Activated CD8-positive, alpha-beta memory T cell treated with anti-CD3 and anti-CD28 coated beads for 4 hours (primary cell): ENCODE measurements around the gene HNRNPD.
"Not testable (repeated sequence)": the region's sequence is repeated elsewhere in the genome, so short reads cannot be mapped to it uniquely, and the experiment has no call there.

Experiments used
- DNase-seq, 2 donors: peaks; one replicate each; pipeline ENCODE4 v3.0.0-alpha.2; 2020; ENCODE audit warnings: low read depth in 2 of 2

HNRNPD gene

GRCh38 chr4:82372517-82373485, 990 bp downstream of the HNRNPD start:
- peak; percentile 24 to 55 for DNase-seq

GRCh38 chr4:82371497-82371896, 2.3 kb downstream of the HNRNPD start:
- DNase-seq = no peak

- no peak for DNase-seq
Measured at GRCh38 chr4:82367438-82368097, 6.2 kb downstream of the HNRNPD start.

GRCh38 chr4:82366431-82366830, 7.4 kb downstream of the HNRNPD start:
- not testable (repeated sequence) for DNase-seq

- DNase-seq = no peak
Measured at GRCh38 chr4:82363896-82364487, 9.8 kb downstream of the HNRNPD start.

- DNase-seq = no peak
Measured at GRCh38 chr4:82362565-82362964, 11.2 kb downstream of the HNRNPD start.

- no peak for DNase-seq
Measured at GRCh38 chr4:82360298-82361177, 13.3 kb downstream of the HNRNPD start.

GRCh38 chr4:82358847-82359246, 14.9 kb downstream of the HNRNPD start:
- DNase-seq = no peak

GRCh38 chr4:82357640-82358039, 16.2 kb downstream of the HNRNPD start:
- no peak for DNase-seq

GRCh38 chr4:82354788-82355187, 19.0 kb downstream of the HNRNPD start:
- no peak for DNase-seq

GRCh38 chr4:82352825-82353366, 20.9 kb downstream of the HNRNPD start:
- DNase-seq = no peak

- DNase-seq = no peak
Measured at GRCh38 chr4:82352118-82352824, 21.5 kb downstream of the HNRNPD start.

GRCh38 chr4:82346126-82346525, 27.7 kb downstream of the HNRNPD start:
- no peak for DNase-seq

- no peak for DNase-seq
Measured at GRCh38 chr4:82335043-82335442, 38.7 kb downstream of the HNRNPD start.

GRCh38 chr4:82333641-82334040, 40.1 kb downstream of the HNRNPD start:
- not testable (repeated sequence) for DNase-seq

- no peak for DNase-seq
Measured at GRCh38 chr4:82331814-82332213, 42.0 kb downstream of the HNRNPD start.

GRCh38 chr4:82320351-82320750, 53.4 kb downstream of the HNRNPD start:
- DNase-seq = no peak

GRCh38 chr4:82303063-82303462, 70.7 kb downstream of the HNRNPD start:
- DNase-seq = not testable (repeated sequence)
